ENCODE data around the gene TRIM5.
"Not testable (repeated sequence)": the region's sequence is repeated elsewhere in the genome, so short reads cannot be mapped to it uniquely, and the experiment has no call there.

TRIM5 gene

DNA sequence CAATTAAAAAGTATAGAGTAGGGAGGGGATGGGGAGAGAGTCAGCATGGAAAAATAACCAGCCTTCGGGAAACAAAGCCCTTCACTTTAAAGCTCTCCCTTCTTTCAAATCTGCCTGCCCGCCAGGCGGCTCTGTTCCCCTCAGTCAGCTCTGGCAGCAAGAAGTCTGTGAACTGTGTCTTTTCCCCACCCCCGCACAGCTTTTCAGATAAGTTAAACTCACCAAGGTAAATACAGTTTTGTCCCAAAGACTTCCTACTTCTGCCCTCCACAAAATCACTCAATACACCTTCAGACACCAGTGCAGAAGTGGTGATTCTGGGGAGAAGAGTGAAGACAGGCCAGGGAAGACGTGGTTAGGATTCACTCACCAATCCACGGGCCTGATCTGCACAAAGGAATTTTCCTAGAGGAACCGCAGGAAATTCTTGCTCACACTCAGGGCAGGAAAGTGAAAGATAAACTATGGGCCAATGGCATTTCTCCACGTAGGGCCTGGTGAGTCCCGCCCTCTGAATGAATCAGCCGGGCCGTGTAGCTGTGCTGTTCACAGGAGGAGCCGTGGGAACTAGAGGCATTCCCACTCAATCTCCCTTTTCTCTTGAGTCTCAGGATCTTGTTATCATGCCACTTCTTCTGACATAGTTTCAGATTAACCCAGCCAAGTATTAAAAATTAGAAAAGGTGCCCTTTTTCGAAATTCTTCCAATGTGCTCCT, at the start of gene TRIM5:
Gene TRIM5, minus strand, starts transcription at position 429 of the 717 bp plus-strand sequence. CDS start 4,897 bp downstream, outside the sequence.
- DNase-seq: no peak

DNA sequence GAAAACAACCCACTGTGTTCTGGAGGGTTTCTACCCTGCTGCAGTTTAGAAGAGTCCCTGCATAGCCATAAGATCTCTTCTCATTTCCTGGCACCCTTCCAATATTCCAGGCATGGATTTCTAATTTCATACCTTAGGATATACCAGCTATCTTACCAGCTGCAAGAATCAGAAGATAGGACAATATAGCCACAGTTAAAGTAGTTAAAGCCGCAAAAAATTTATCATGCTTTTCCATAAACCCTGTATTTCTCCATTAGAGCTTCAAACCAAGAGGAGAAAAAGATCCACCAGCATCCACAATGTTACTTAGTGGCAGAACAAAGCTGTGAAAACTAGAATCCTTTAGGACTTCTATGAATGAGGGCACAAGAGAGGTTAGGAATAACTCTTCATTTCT, 42.8 kb upstream of the TRIM5 start:
- DNase-seq: no peak

DNA sequence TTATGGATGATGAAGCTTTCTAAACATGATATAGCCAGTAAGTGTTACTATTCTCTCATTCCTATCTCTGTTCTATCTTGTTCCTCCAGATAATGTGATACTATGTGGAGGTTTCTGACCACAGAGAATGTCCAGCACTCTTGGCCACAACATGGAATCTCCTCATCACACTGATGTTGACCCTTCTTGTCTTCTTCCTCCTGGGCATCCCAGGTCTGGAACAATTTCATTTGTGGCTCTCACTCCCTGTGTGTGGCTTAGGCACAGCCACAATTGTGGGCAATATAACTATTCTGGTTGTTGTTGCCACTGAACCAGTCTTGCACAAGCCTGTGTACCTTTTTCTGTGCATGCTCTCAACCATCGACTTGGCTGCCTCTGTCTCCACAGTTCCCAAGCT, 41.5 kb upstream of the TRIM5 start:
- no peak for DNase-seq

DNA sequence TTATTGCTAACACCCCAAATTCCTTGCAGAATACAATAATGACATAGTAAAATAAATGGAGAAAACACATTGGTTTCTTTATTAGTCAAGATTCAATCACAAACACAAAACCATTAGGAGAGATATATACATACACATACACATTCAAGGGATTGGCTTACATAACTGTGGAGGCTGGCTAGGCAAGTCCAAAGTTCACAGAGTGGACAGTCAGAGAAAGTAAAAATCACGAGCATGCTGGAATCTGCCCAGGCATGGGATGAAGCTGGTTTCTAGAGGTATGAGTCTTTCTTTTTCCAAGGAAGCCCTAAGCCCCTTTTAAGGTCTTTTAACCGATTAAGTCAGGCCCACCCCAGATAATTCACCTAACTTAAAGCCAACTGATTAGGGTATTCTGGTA, 37.7 kb upstream of the TRIM5 start:
- no peak for DNase-seq

DNA sequence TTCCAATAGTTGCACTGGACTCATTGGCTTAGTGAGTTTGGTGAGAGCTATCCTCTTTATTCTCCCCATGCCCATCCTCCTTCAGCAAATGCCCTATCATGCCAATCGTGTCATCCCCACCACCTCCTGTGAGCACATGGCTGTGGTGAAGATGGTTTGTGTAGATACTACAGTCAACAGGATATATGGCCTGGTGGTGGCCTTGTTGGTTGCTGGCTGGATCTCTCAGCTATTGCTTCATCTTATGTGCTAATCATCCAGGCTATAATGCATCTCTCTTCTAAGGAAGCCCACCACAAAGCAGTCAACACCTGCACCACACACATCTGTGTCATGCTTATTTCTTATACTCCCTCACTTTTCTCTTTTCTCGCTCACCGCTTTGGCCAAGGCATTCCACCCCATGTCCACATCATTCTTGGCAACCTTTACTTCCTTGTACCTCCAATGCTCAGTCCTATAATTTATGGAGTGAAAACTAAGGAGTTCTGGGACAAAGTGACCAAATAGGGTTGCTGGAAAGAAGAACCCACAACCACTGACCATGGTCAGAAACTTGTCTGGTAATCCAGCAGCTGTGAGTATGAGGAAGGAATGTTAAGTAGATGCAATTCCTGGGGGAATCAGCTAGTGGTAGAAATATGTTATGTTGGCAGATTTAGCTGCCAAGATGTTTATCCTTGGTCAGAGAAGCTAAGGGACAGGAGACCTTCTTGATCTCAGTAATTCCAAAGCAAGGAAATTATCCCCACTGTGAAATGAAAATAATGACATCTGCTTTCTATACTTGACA, 35.0 kb upstream of the TRIM5 start:
- no peak for DNase-seq

- DNase-seq: not testable (repeated sequence)
These were observed 31.6 kb upstream of the TRIM5 start for GRCh38 chr11:5716518-5716917.

GRCh38 chr11:5713695-5714094, 28.8 kb upstream of the TRIM5 start:
- DNase-seq: no peak

DNA sequence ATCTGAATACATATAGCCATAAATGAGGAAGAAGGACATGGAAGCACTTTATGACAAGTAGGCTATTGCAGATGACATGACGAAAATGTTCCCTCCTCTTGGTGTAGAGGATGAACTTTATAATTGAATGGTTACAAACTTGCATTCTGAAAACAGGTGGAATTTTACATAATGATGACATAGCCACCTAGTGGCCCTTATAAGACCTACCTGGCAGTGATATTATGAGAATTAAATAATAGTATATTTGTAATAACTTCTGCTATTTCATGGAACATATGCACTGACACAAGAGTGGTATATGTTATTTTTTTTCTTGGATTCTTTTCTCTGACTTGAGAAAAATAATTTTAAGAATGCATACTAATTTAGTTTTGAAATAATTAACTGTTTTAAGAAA, 27.6 kb upstream of the TRIM5 start:
- DNase-seq: no peak

GRCh38 chr11:5705688-5706087, 20.8 kb upstream of the TRIM5 start:
- no peak for DNase-seq

DNA sequence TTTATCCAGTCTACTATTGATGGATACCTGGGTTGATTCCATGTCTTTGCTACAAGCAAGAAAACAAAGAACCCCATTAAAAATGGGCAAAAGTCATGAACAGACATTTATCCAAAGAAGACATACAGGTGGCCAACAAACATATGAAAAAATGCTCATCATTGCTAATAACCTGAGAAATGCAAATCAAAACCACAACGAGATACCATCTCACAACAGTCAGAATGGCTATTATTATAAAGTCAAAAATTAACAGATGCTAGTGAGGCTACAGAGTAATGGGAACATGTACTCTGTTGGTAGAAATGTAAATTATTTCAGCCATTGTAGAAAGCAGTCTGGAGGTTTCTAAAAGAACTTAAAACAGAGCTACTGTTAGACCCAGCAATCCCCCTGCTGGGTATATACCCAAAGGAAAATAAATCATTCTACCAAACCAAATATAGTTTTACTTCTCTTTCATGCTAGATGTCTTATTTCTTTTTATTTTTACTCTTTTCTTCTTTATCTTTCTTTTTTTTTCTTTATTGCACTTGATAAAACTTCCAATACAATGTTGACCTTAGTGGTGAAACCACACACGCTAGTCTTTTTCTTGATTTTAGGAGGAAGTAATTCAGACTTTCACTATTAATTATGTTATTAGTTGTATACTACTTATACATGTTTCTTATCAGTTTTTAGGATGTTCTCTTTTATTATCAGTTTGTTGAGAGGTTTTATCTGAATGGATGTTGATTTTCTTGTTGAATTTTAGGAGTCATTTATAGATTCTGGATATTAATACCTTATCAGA, 19.1 kb upstream of the TRIM5 start:
- no peak for DNase-seq

- DNase-seq: no peak
These were observed 16.2 kb upstream of the TRIM5 start for GRCh38 chr11:5701055-5701577.

- DNase-seq: no peak
These were observed 15.7 kb upstream of the TRIM5 start for GRCh38 chr11:5700421-5701054.

DNA sequence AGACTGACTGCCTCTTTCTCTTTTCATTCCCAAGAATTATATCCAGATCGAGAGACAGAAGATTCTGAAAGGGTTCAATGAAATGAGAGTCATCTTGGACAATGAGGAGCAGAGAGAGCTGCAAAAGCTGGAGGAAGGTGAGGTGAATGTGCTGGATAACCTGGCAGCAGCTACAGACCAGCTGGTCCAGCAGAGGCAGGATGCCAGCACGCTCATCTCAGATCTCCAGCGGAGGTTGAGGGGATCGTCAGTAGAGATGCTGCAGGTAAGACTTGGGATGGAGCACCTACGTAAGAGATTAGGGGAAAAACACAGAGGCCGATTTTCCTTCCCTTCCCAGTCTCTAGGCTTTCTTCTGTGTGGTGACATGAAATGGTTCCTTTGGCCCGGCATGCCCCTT, 13.4 kb upstream of the TRIM5 start:
- no peak for DNase-seq

DNA sequence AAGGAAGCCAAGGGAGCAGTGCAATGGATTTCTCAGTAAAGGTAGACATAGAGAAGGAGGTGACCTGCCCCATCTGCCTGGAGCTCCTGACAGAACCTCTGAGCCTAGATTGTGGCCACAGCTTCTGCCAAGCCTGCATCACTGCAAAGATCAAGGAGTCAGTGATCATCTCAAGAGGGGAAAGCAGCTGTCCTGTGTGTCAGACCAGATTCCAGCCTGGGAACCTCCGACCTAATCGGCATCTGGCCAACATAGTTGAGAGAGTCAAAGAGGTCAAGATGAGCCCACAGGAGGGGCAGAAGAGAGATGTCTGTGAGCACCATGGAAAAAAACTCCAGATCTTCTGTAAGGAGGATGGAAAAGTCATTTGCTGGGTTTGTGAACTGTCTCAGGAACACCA, 11.3 kb upstream of the TRIM5 start:
- no peak for DNase-seq

- no peak for DNase-seq
These were observed 10.7 kb upstream of the TRIM5 start for GRCh38 chr11:5695580-5695979.

- DNase-seq: no peak
These were observed 9.8 kb upstream of the TRIM5 start for GRCh38 chr11:5694642-5695041.

DNA sequence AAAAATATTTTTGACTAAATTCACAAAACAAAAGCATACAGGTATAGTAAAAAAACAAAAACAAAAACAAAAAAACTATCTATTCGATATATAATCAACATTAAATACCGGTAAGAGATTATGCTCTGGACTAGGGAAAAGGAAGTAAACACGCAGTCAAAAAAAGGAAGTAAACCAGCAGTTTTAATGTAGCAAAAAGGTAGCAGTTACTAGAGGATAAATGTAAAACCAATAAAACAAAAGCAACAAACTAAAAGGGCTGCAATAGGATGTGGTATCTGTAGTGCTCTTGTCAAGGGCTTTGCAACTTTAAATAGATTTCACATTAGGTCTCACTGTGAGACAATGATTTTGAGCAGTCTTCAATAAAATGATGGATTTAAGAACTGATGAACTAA, 7.1 kb upstream of the TRIM5 start:
- no peak for DNase-seq

DNA sequence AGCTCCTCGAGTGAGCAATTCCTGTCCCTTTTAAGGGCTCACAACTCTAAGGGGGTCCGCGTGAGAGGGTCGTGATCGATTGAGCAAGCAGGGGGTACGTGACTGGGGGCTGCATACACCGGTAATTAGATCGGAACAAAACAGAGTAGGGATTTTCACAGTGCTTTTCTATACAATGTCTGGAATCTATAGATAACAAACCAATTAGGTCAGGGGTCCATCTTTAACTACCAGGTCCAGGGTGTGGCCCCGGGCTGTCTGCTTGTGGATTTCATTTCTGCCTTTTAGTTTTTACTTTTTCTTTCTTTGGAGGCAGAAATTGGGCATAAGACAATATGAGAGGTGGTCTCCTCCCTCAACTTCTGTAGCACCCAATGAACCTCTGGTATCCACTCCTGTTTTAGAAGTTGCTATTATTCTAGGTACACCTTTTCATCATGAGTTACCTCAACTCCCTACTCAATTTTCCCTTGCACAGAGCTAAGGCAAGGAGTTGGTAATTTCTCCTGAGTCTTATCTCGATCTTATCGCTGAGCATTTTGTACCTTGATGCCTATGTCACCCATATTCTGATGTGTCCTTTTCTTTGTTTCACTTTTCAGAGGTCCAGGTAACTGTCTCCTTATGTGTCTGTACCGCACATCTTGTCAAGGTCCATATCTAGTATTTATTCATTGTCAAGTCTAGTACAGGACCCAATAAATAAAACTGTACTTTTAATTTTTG, 6.5 kb upstream of the TRIM5 start:
- not testable (repeated sequence) for DNase-seq

DNA sequence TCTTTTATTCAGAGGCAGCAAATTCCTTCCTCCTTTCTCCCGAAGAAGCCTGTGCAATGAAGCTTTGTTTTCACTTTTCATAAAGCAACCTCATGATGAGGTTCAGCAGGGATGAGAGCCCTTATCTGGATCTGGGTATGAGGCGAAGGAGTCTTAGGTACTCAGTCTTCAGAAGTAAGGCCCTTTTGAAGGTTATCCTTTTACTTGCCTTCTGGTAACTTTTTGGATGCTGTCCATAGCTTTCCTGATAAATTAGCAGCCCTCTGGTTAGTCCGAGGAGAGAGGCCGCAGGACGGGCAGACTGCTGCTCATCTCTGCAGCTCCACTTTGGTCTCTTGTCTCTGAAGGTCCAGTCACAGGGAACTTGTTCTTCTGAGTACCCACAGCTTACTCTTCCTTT, 5.9 kb upstream of the TRIM5 start:
- no peak for DNase-seq

DNA sequence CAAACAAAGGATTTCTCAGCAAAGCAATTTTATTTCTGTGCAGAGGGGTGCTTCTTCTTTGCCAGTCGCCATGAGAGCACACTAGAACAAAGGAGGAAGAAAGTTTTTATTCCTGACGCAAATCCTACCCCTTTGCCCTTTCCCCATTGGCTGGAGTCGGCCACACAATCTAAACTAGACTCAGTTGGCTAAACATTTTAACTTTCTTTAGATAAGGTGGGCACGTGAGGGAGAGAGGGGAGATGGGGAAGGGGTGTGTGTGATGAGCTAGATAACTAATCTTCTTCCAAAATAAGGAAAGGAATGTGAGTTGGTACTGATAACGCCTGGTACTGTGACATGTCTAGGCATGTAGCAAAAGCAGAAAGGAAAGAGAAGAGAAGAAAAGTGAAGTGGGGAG, 5.3 kb upstream of the TRIM5 start:
- no peak for DNase-seq

GRCh38 chr11:5689551-5689983, 4.7 kb upstream of the TRIM5 start, which contains the start of gene TRIM22:
TSS of gene TRIM22 (plus strand) at chr11:5689790. CDS start at chr11:5696233, 6,443 bp downstream.
- no peak for DNase-seq

GRCh38 chr11:5688482-5688881, 3.6 kb upstream of the TRIM5 start:
- no peak for DNase-seq

Measured in NCI-H446 treated with DMSO at 0.1 percent for 48 hours (cell line).